Measurements from ENCODE around the gene ZFHX2.

DNA sequence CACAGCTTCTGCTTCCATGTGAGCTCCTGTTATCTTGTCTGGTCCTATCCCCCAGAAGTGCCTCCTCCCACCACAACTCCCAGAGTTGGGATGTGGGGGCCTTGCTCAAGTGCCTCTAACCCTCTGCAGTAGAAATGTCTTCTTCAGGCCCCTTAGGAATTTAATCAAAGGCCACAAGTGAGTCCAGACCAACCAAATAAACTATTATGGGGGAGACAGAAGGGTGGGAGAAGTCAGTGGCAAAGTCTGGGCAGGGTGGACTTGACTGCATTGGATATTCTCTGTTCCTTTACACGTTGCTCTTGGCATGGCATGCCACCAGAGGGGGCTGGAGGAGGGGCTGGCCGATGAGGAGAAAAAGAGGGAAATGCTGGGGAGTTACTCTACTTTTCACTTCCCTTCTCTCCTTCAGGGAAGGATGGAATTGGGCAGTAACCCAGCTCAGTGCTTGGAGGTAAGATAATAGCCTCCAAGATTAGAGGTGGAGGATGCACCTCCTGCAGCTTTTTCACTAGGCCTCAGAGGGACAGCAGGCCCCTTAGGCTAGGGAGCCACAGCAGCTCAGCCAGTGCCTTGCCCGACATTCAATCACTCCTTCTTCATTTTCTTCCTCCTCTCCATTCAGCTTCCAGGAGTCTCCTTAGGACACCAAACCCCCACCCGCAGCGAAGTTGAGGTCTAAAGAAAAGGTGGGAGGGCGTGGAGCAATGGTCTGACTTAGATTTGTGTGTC, 17.2 kb upstream of the ZFHX2 start:
- TF ChIP-seq, protein P1, sequence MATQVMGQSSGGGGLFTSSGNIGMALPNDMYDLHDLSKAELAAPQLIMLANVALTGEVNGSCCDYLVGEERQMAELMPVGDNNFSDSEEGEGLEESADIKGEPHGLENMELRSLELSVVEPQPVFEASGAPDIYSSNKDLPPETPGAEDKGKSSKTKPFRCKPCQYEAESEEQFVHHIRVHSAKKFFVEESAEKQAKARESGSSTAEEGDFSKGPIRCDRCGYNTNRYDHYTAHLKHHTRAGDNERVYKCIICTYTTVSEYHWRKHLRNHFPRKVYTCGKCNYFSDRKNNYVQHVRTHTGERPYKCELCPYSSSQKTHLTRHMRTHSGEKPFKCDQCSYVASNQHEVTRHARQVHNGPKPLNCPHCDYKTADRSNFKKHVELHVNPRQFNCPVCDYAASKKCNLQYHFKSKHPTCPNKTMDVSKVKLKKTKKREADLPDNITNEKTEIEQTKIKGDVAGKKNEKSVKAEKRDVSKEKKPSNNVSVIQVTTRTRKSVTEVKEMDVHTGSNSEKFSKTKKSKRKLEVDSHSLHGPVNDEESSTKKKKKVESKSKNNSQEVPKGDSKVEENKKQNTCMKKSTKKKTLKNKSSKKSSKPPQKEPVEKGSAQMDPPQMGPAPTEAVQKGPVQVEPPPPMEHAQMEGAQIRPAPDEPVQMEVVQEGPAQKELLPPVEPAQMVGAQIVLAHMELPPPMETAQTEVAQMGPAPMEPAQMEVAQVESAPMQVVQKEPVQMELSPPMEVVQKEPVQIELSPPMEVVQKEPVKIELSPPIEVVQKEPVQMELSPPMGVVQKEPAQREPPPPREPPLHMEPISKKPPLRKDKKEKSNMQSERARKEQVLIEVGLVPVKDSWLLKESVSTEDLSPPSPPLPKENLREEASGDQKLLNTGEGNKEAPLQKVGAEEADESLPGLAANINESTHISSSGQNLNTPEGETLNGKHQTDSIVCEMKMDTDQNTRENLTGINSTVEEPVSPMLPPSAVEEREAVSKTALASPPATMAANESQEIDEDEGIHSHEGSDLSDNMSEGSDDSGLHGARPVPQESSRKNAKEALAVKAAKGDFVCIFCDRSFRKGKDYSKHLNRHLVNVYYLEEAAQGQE (IDR thresholded peaks at IDR 0.05; ENCODE audit: insufficient read depth in 1 of 2, low read depth in 2 of 2, low read length in 2 of 2) = no peak
- TF ChIP-seq SIN3A (IDR thresholded peaks at IDR 0.05; ENCODE audit: borderline replicate concordance, insufficient read depth, low read length) (no peak), TAF1 (IDR thresholded peaks at IDR 0.05; ENCODE audit: borderline replicate concordance, insufficient read depth, low read length) (no peak), POLR2AphosphoS5 (IDR thresholded peaks at IDR 0.05; ENCODE audit: low read depth, low read length) (no peak)
